Activated CD8-positive, alpha-beta memory T cell treated with anti-CD3 and anti-CD28 coated beads, Interleukin-2, amount 50 U/mL, for 24 hours (primary cell): ENCODE measurements around the gene DOK1.
A peak's percentile ranks its signal among the peaks of the same experiment; 100 is the strongest.

Experiments used
- DNase-seq: peaks from one replicate; pipeline ENCODE4 v3.0.0-alpha.2; 2020; ENCODE audit errors: extremely low read depth

Gene DOK1

DNA sequence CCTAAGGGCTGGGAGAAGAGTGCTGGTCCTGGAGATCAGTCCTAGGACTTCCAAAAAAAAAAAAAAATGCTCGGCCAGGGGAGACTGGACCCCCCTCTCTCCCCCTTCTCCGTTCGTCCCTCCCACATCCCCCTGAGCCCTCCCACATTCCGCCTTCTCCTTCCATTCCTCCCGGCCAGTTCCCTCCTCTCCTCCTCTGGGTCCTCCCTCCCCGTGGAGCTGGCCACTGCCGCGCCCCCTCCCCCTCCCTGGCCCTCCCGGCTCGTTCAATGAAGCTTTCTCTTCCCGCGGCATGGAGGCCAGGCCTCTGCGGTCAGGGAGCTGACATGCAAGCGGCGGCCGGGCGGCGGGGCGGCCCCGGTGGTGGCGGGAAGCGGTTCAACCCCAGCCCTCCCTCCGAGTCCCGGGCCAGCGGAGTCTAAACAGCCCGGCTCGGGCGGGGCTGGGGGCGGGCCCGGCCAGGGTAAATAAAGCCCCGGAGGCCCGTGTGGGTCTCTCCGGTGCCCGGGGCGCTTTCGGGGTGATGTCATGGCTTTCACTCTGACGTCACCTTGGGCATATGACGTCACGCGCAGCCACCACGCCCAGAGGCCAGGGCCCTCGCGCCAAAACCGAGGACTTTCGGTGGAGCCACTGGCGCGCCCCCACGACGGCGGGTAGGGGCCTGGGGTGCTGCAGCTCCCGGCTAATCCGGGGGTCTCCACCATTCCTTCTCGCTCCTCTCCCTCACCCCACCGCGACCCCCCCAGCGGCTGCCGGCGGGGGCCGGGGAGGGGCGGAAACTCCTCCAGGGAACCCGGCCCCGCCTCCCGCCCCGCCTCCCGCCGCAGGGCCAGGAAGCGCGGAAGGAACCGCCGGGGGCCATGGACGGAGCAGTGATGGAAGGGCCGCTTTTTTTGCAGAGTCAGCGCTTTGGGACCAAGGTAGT, at the start of gene DOK1, which contains the start of gene LOXL3:
DOK1 (plus strand) TSS at position 829 of the 928 bp plus-strand sequence; CDS start at position 864, 35 bp downstream.
LOXL3 (minus strand) TSS at position 51 of the 928 bp plus-strand sequence. CDS start 1,308 bp downstream, outside the sequence.
- DNase-seq: peak; percentile 59

DNA sequence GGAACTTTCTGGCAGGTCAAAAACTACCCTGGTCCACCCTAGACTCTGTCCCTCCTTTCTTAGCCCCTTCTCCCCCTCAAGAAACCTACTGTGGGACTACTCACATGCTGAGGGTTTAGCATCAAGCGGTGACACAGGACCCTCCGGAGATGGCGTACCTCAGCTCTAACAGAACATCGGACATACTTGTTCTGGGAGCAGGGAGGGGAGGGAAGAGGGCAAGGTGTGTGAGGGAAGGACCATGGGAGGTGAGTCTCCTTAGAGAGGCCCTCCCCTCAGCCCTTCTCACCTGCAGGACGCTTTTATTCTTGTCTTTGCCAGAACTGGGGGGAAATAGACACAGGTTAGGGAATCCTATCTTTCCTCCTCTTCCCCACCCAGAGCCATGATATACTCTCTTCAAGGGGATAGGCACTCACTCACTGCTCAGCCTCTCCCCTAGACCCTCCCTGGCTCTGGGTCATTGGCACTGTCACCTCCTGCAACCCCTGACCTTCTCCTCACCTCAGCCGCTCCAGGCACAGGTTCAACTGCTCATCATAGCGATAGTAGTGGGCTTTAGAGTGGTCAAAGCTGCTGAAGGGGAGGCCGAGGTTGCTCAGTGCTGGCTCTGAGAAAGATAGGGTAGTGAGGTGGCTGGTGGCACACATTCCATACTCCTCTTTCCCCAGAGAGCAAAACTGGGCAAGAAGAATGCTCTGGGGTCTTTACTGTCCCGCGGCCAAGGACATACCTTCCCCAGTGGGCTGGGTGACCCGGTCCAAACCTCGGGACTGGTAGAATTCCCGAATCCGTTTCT, 48.9 kb upstream of the DOK1 start:
- DNase-seq: no peak

DNA sequence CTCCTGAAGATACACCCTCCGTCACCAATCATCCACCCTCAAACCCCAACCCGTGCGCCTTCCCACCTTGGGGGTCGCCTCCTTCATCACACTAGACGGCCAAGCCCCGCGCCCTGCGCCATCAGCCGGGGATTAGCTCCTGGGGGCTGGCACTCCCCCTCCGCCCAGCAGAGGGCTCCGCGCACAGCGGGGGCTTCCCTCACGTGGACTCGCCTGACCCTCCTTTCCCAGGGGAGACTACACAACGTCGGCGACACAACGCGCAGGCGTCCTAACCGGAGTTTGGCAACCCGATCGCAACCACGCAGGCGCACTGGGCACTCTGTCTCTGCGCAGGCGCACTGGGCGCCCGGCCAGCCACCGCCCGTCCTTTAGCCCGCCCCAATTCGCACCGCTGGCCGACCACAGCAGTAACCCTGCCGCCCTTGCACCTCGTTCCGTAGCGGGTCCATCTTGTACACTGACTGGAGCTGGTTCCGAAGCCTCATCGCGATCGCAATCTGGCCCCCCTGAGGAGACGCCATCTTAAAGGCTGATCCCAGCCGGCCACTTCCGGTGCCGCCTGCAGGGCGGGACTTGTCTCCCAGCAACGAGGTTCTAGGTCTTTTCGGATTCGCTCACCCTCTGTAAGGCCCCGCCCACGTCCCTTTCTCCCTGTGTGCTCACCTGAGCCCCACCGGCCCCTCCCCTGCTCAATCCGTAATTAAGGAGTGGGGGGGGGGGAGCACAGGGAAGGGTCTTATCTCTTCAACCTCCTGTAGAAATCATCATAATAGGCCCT, 47.2 kb upstream of the DOK1 start, which contains the start of gene PCGF1:
PCGF1 (minus strand) TSS at position 551 of the 781 bp plus-strand sequence; CDS start at position 524, 27 bp downstream.
- peak; percentile 94 for DNase-seq

DNA sequence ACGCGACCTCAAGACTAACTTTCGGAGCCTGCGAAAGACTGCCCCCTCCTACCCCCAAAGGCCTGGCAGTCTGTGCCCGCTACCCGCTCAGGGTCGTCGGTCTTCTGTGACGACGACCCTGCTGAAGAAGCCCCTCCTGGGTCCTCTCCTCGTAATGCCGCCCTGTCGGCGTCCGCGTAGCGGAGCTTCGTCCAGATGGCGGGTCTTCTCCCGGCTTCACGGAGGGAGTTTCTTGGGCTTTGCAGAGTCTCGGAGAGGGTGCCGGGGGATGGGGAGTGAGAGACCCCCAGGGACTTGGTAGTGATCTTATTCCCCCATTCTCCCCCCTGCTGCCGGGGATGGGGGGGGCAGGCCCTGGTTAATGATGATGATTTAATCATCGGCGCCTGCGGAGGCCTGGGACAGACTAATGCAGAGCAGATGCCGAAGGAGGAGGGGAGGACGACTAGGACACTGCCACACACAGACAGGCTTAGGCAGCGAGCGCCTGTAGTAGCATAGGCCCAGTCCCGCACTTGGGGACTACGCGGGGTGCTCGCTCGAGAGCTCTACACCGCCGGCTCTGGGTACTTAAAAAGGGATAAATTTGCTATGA, 46.5 kb upstream of the DOK1 start:
- no peak for DNase-seq

DNA sequence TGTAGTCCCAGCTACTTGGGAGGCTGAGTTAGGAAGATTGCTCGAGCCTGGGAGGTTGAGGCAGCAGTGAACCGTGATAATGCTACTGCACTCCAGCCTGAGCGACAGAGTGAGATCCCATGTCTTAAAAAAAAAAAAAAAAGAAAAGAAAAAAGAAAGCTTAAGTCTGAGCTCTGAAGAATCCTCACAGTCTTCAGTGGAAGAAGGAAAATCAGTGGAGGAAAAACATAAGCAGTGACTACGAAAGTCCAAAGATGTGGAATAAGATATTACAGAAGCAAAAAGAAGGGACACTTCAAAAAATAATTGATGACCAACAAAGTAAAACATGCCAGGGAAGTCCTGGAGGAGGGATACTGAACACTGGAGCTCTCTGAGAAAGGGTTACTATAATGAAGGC, 44.2 kb upstream of the DOK1 start:
- no peak for DNase-seq

DNA sequence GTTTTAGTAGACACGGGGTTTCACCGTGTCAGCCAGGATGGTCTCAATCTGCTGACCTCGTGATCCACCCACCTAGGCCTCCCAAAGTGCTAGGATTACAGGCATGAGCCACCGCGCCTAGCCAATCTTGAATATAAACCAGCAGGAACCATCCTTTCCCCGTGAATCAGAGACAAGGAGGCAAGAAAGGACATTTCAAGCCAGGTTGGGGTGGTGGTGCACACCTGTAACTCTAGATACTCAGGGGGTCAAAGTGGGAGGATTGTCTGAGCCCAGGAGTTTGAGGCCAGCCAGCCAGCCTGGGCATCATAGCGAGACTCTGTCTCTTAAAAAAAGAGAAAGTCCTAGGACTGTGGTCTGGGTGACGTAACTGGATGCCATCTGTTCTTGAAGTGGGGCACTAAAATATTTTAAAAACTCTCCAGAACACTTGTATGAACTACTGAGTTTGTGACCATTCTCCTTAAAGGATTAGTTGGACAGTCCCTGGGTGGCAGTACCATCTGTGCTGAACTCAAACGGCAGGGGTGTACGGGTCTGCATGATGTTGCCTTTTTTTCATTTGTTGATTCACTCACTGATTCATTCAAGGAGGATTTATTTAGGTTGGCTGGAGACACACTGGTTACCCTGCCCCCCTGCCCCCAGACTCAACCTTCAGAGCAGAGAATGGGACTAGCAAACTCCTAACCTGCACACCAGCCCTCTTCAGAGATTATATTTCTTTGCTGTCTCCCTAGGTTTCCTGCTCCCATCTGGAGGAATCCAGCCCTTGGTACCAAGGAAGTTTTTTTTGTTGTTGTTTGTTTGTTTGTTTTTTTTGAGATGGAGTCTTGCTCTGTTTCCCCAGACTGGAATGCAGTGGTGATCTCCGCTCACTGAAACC, 43.2 kb upstream of the DOK1 start:
- DNase-seq: no peak

DNA sequence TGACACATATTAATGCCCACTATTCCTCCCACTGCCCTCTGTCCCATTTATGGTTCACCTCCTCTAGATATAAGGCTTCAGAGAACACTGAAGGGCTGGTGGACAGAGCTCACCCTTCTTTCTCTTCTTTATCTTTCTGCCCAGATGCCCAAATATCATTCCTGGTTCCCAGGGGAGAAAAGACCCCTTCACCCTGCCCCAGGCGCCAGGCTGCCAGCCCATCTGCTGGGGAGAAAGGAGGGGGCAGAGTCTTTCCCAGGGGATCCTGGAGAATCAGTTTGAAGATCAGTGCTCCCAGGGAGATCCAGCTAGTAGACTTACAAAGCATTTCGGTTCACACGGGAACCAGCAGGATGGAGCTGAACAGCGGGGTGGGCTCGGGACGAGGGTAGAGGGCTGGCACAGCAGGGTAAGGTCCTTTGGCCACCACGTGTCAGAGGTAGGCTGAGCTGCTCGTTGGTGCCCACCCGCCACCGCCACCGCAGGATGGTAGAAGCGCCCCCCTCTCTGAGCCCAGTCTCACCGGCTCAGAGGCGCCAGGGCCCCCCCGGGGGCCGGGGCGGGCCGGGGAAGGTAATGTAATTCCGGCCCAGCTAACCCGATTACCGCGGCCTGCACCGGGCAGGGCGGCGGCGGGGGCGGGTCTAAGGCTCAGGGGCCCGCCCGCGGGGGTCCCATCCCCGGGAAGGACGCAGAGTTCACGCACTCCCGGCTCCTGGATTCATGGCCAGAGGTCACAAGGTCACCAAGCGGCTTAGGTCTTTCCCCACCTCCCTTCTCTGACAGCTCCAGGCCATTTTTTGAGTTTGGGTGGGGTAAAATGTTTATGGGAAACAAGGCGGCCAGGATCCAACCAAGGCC, 41.5 kb upstream of the DOK1 start:
- DNase-seq: no peak

DNA sequence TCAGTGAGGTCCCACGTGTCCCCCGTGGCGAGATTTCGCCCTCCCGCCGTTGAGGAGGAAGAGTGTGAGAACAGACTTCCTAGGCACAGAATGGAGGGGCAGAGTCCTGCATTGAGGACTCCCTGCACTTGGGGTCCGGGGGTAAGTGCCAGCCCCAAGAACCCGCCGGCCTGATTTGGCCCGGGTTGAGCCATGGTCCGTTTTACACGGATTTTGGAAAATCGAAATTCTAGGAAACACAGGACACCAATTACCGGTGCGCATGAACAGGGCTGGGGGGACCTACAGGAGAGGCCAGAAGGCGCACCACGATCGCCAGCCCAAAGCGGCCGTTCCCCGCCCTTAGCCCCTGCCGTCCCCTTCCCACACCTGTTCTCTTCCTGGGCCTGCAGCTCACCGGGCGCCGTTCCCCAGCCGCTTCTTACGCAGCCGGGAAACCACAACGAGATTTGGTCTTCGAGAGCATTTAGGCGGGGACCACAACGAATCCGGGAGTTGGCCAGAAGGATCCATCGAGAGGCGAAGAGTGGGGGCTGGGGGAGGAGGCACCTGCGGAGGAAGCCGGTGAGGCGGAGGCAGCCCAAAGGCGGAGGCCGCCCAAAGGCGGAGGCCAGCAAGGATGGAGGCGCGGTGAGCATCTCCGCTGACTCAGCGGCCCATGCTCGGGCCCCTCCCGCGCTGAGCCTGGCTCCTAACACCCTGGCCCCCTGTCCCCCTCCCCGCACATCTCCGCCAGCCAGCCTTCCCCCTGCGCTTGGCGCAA, 40.7 kb upstream of the DOK1 start:
- no peak for DNase-seq

DNA sequence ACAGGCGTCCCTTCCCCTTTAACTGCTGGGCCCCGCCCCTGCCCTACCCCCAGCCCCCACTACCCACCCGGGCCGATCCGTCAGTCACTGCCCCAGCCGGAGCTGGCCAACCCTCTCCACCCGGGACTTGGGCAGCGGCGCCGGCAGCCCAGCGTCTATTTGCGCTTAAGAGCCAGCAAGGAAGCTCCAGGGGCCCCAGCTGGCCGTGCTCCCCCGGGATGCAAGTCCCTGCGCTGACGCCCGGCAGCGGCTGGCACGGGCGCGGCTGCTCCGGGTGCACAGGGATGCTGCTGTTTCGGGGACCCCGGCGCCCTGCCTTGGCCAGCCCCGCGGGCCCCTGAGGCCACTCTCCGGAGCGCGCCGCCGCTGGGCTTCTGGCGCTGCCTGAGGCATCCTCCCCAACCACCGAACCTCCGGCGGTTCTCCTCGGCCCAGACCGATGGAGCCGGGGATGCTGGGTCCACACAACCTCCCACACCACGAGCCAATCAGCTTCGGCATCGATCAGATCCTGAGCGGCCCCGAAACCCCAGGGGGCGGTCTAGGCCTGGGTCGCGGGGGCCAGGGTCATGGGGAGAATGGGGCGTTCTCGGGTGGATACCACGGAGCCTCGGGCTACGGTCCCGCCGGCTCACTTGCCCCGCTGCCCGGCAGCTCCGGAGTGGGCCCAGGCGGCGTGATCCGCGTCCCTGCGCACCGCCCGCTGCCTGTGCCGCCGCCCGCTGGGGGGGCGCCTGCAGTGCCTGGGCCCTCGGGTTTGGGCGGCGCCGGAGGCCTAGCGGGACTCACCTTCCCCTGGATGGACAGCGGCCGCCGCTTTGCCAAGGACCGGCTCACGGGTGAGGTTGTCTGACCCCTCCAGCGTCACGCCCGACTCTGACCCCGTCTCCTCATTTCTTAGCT, 39.9 kb upstream of the DOK1 start, which contains the start of gene TLX2:
TLX2 (plus strand) TSS at position 83 of the 903 bp plus-strand sequence; CDS start at position 440, 357 bp downstream.
- DNase-seq: no peak

DNA sequence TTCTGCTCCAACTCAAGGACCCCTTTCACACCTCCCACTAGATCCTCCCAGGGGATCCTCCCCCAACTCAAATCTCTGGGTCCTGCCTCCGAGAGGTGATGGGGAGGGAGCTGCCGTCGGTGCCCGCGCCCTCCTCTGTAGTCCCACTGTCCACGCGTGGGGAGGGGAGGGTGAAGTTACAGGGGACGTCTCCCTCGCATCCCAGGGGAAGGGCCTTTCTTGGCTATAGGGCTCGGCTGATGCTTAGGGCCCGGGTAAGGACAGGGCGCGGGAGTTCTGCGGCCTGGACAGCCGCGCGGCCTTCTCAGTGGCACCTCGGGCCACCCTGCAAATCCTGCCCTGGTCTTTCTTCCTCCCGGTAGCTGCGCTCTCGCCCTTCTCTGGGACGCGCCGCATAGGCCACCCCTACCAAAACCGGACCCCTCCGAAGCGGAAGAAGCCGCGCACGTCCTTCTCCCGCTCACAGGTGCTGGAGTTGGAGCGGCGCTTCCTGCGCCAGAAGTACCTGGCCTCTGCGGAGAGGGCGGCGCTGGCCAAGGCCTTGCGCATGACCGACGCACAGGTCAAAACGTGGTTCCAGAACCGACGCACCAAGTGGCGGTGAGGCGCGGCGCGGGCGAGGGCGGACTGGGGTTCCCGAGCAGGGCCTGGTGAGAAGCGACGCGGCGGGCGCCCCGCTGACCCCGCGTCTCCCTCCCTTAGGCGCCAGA, 39.1 kb upstream of the DOK1 start:
- no peak for DNase-seq

DNA sequence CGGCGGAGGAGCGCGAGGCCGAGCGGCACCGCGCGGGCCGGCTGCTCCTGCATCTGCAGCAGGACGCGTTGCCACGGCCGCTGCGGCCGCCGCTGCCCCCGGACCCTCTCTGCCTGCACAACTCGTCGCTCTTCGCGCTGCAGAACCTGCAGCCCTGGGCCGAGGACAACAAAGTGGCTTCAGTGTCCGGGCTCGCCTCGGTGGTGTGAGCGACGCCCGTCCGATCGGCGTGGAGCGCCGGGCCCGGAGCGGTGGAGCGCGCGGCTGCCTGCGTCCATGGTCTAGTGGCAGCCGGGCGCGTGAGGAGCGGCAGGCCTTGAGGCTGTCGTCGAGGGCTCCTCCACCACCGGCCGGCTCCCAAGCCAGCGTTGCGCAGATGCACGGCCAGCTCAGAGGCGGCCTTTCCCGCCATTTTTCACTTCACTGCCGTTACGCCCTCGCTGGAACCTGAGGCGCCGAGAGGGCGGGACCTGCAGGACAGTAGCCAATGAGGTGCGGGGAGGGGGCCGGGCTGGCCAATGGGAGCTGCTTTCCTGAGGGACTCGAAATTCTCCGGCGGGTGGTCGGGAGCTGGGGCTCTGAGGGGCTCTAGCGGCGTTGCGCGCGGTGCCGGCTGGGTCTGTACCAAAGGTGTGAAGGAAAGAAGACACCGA, 38.4 kb upstream of the DOK1 start:
- DNase-seq: peak; percentile 43

DNA sequence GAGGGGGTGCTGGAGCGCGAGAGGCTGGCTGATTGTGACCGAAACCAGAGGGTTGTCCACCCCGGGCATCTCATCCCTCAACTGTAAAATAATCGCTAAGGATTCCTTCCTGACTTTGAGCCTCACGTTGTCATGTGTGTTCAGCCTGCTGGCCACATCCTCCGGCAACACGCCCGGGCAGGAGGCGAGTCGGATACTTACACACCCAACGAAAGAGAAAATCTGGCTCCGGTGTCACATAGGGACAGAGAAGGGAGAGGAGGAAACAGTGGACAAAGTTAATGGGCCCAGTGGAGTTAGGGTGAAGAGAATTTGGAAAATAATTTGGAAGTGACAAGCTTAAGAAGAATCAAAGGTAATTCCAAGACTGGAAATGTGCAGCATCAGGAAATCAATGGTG, 37.9 kb upstream of the DOK1 start:
- DNase-seq: no peak

DNA sequence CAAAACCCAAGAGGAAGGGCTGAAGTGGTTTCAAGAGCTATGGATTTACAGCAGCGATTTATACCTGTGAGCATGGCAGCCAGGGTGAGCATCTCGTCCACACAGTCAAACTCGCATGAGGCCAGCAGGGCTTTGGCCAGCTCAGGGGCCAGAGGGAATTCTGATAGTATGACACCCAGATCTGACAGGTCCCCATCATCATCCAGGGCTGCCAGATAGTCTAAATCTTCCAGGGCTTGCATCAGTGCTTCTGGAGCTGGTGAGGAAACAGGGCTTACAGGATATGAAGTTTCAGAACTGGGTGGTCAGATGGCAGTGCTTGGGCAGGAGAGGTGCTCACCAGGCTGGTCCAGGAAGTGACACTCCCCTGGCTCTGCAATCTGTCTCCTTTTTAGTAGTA, 32.0 kb upstream of the DOK1 start:
- no peak for DNase-seq

DNA sequence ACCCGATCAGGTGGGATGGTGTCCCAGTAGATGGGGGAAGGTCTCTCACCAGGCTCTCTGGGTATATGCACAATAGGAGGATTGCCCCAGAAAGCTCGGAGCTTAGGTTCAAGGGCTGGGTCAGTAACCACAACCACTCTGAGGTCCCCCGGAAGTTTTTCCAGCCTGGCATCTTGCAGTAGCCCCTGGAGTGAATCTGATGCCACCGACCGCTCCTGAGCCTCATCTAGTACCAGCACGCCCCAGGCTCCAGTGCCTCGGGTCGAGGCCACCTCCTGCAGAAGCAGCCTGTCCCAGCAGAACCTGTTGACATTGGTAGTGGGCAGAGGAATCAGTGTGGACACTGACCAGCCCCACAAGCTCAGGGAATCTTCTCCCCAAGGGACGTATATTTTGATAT, 30.5 kb upstream of the DOK1 start:
- no peak for DNase-seq

DNA sequence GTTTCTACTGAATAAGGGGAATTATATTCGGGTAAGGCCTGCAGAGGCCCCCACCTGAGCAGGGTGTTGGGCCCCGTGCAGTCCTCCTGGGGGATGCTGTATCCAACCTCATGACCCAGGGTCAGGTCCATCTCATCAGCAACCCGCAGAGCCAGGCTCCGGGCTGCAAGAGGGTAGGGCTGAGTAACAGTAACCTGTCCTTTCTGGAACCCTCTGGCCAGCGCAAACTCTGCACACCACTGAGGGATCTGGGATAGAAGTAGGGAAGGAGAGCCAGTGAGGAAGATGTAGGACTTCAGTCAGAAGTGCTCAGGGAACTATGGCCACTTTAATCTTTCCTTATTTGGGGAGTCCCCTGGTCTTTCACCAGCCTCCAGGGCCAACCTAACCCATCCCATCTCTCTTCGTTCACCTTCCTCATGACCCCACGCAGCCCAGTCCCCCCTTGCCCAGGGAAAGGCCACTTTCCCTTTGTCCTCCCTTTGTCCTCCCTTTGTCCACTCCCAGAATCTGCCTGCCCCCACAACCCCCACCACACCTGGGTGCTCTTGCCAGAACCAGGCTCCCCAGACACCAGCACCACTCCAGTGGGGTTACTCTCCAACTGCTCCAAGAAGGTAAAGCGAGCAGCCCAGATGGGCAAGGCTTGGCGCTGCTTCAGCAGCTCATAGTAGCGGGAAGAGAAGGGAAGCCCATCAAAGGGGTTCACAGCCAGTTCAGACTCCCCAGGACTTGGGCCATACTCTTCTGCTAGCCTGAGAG, 29.4 kb upstream of the DOK1 start:
- DNase-seq: no peak
